ENCODE results near the gene GRK1. TPM values are rescaled to one million over a fixed set of nuclear protein-coding genes. Genes with fewer than 3 reads are reported as not detected.

Gene GRK1
- total and polyA plus RNA-seq, 2 experiments from 2014 or later, result not detected

- H3K27ac ChIP-seq (ENCODE audit: low read depth), result no peak overlapping the region
- H3K4me1 ChIP-seq (ENCODE audit: insufficient read depth), result no peaks in the 10 kb centered on the region
- no peak for TF ChIP-seq CTCF (conservative IDR thresholded peaks at IDR 0.05; ENCODE audit: low read depth in 2 of 2)
- TF ChIP-seq EZH2 (IDR thresholded peaks at IDR 0.05; ENCODE audit: low read depth, unreplicated experiment), result no peak
- TF ChIP-seq JUNB (IDR thresholded peaks at IDR 0.05; ENCODE audit: unreplicated experiment), result no peak
- TF ChIP-seq, protein P1, sequence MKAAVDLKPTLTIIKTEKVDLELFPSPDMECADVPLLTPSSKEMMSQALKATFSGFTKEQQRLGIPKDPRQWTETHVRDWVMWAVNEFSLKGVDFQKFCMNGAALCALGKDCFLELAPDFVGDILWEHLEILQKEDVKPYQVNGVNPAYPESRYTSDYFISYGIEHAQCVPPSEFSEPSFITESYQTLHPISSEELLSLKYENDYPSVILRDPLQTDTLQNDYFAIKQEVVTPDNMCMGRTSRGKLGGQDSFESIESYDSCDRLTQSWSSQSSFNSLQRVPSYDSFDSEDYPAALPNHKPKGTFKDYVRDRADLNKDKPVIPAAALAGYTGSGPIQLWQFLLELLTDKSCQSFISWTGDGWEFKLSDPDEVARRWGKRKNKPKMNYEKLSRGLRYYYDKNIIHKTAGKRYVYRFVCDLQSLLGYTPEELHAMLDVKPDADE (IDR thresholded peaks at IDR 0.05), result no peak
- no peak for TF ChIP-seq ZNF462 (CRISPR knock-in tag; IDR thresholded peaks at IDR 0.05)
- no peak for TF ChIP-seq EZH2phosphoT487 (IDR thresholded peaks at IDR 0.05; ENCODE audit: unreplicated experiment)
- TF ChIP-seq ZNF331 (CRISPR knock-in tag; IDR thresholded peaks at IDR 0.05; ENCODE audit: low read depth), result no peak
- TF ChIP-seq NANOG (IDR thresholded peaks at IDR 0.05; ENCODE audit: borderline replicate concordance), result no peak
- TF ChIP-seq STAT1 (IDR thresholded peaks at IDR 0.05; ENCODE audit: unreplicated experiment), result no peak
- no peak for TF ChIP-seq CREB1 (CRISPR knock-in tag; IDR thresholded peaks at IDR 0.05; ENCODE audit: low read depth)
- TF ChIP-seq POLR2AphosphoS5 (IDR thresholded peaks at IDR 0.05; ENCODE audit: low read depth), result no peak
- no peaks in the 10 kb centered on the region for H3K36me3 ChIP-seq (ENCODE audit: insufficient read depth)
- H3K4me3 Mint-ChIP-seq, result no peak overlapping the region
- H4K20me1 ChIP-seq (replicated peaks; ENCODE audit: insufficient read depth), result no peaks in the 10 kb centered on the region
- H3K9me3 Mint-ChIP-seq, result no peaks in the 10 kb centered on the region
- H3K27ac Mint-ChIP-seq, result no peak overlapping the region
- H2AFZ ChIP-seq, result no peak overlapping the region
- H3K36me3 Mint-ChIP-seq (ENCODE audit: low read depth), result no peaks in the 10 kb centered on the region
- H3K4me3 ChIP-seq, result no peak overlapping the region
- peaks cover 5% of the 10 kb centered on the region; the same call in 2 of the 3 replicates for H3K4me1 Mint-ChIP-seq
- ATAC-seq (no peak), DNase-seq (ENCODE audit: low spot score) (no peak)
- no peaks in the 10 kb centered on the region for H3K79me2 ChIP-seq (replicated peaks; ENCODE audit: insufficient read depth)
- H3F3A ChIP-seq (replicated peaks; ENCODE audit: low read depth), result no peaks in the 10 kb centered on the region
- no peak overlapping the region for H3K4me2 ChIP-seq
- no peaks in the 10 kb centered on the region for H3K27me3 Mint-ChIP-seq (ENCODE audit: insufficient read depth, low read depth, poor library complexity)
- H3K9me2 ChIP-seq (ENCODE audit: insufficient read depth), result 0 out of 2 replicates have a peak, but pooled peaks cover 3% of the 10 kb centered on the region
- no peaks in the 10 kb centered on the region for H3K27me3 ChIP-seq (ENCODE audit: insufficient read depth)
These were observed 102.9 kb downstream of the GRK1 start for GRCh38 chr13:113769881-113770280.

Data from GM23338 (cell line).